Vagina (tissue), 2 donors: ENCODE measurements around the gene STN1. TPM values are rescaled to one million over a fixed set of nuclear protein-coding genes. Genes with fewer than 3 reads are reported as not detected.
A peak's percentile ranks its signal among the peaks of the same experiment; 100 is the strongest.

Experiments
- DNase-seq, 2 donors: peaks; one replicate each; pipeline ENCODE4 v3.0.0-alpha.2; 2017; ENCODE audit errors: extremely low spot score in 2 of 2
- H3K27ac ChIP-seq: fragments of 200-600 bp; sonication (generic); one replicate; pipeline ENCODE4 v1.5.1; 2019
- H3K27me3 ChIP-seq: fragments of 200-600 bp; sonication (generic); one replicate; pipeline ENCODE4 v1.5.1; 2019
- H3K36me3 ChIP-seq, 2 donors: fragments of 200-600 bp; sonication (generic); one replicate each; pipeline ENCODE4 v1.5.1; 2017 to 2019
- H3K4me1 ChIP-seq: fragments of 200-600 bp; sonication (generic); one replicate; pipeline ENCODE4 v1.5.1; 2019
- H3K4me3 ChIP-seq, 2 donors: fragments of 200-600 bp; sonication (generic); 1 replicate in 1 of 2; 2 replicates in 1 of 2; pipeline ENCODE4 v1.5.1; 2016 to 2019
- H3K9me3 ChIP-seq: fragments of 200-600 bp; sonication (generic); one replicate; pipeline ENCODE4 v1.5.1; 2019
- POLR2A ChIP-seq, 2 donors: fragments of 450-650 bp; IDR thresholded peaks; one replicate each; pipeline ENCODE4 v1.6.1; 2017; ENCODE audit warnings: antibody characterized with exemption in 2 of 2, mild to moderate bottlenecking in 2 of 2, moderate library complexity in 2 of 2
- POLR2AphosphoS5 ChIP-seq, 2 donors: sonication (generic); formaldehyde crosslinking; IDR thresholded peaks; one replicate each; pipeline ENCODE4 v1.9.0; 2017; ENCODE audit warnings: antibody characterized with exemption in 2 of 2, mild to moderate bottlenecking in 2 of 2, low read depth in 1 of 2; ENCODE audit not compliant: insufficient read depth in 1 of 2
- intact Hi-C: fragments of 100-400 bp; cut with DNase I; formaldehyde crosslinking; loops from one replicate; pipeline ENCODE4 v1.15.1; 2023
- total RNA-seq: library from RNA; depleted of rRNA; stranded (reverse); fragments of >200 nt; gene quantifications from one replicate; pipeline ENCODE4 v1.2.3, GENCODE V29; 2016
- TF ChIP-seq, protein P1 (sequence below), 3 experiments: fragments of 450-650 bp in 2 of 3; fragments of 200-600 bp in 1 of 3; sonication (generic) in 1 of 3; IDR thresholded peaks; one replicate each; pipeline ENCODE4 v1.5.1; 2017 to 2019; ENCODE audit warnings: antibody characterized with exemption in 3 of 3, mild to moderate bottlenecking in 2 of 3, moderate library complexity in 2 of 3

STN1 gene
- total RNA-seq, result 22.3 TPM

GRCh38 chr10:103918053-103918846, at the start of gene STN1:
Gene STN1, minus strand, starts transcription at chr10:103918184. Its CDS starts 590 bp downstream, at chr10:103917594.
- Histone ChIP-seq H3K36me3 (no peaks in the 10 kb centered on the region), H3K27me3 (no peaks in the 10 kb centered on the region), H3K9me3 (no peaks in the 10 kb centered on the region), H3K4me3 (peak within 1 kb of the TSS; percentile 59 to 78), H3K4me1 (peaks cover 39% of the 10 kb centered on the region), H3K27ac (peak within 1 kb of the TSS; percentile 87)
- TF ChIP-seq POLR2AphosphoS5 (IDR thresholded peaks at IDR 0.05; ENCODE audit: insufficient read depth in 1 of 2, low read depth in 1 of 2) (peak; percentile 39 to 96), POLR2A (IDR thresholded peaks at IDR 0.05) (peak in 1 of 2 donors; percentile 91)
- TF ChIP-seq, protein P1, sequence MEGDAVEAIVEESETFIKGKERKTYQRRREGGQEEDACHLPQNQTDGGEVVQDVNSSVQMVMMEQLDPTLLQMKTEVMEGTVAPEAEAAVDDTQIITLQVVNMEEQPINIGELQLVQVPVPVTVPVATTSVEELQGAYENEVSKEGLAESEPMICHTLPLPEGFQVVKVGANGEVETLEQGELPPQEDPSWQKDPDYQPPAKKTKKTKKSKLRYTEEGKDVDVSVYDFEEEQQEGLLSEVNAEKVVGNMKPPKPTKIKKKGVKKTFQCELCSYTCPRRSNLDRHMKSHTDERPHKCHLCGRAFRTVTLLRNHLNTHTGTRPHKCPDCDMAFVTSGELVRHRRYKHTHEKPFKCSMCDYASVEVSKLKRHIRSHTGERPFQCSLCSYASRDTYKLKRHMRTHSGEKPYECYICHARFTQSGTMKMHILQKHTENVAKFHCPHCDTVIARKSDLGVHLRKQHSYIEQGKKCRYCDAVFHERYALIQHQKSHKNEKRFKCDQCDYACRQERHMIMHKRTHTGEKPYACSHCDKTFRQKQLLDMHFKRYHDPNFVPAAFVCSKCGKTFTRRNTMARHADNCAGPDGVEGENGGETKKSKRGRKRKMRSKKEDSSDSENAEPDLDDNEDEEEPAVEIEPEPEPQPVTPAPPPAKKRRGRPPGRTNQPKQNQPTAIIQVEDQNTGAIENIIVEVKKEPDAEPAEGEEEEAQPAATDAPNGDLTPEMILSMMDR (IDR thresholded peaks at IDR 0.05), result no peak
- DNase-seq, result peak; percentile 97 to 98
- intact Hi-C loops, result loop anchor here (5.0 kb wide), 1 partner anchor 49 kb away; the partner anchor contains the start of gene SLK

- TF ChIP-seq POLR2AphosphoS5 (IDR thresholded peaks at IDR 0.05; ENCODE audit: insufficient read depth in 1 of 2, low read depth in 1 of 2) (no peak), POLR2A (IDR thresholded peaks at IDR 0.05) (no peak)
- TF ChIP-seq, protein P1 (IDR thresholded peaks at IDR 0.05), result no peak
- peaks cover 45% of the 10 kb centered on the region for H3K4me1 ChIP-seq
- intact Hi-C loops, result loop anchor here (5.0 kb wide), 1 partner anchor 50 kb away; the partner anchor contains the start of gene STN1
Measured at GRCh38 chr10:103967448-103968071, 49.6 kb upstream of the STN1 start.

GRCh38 chr10:103966671-103967447, 48.9 kb upstream of the STN1 start, which contains the start of gene SLK:
Gene SLK, plus strand, starts transcription at chr10:103967140. Its CDS starts 606 bp downstream, at chr10:103967746.
- H3K4me1 ChIP-seq, result peaks cover 39% of the 10 kb centered on the region
- intact Hi-C loops, result loop anchor here (5.0 kb wide), 1 partner anchor 50 kb away; the partner anchor contains the start of gene STN1
- H3K36me3 ChIP-seq, result no peaks in the 10 kb centered on the region

More at GRCh38 chr10:103967448-103968071, 49.6 kb upstream of the STN1 start:
- peak overlapping the region; percentile 97 for H3K27ac ChIP-seq
- H3K36me3 ChIP-seq, result no peaks in the 10 kb centered on the region
- H3K27me3 ChIP-seq, result no peaks in the 10 kb centered on the region
- H3K9me3 ChIP-seq, result no peaks in the 10 kb centered on the region
- peak overlapping the region; percentile 88 to 96 for H3K4me3 ChIP-seq
- no peak for DNase-seq

DNA sequence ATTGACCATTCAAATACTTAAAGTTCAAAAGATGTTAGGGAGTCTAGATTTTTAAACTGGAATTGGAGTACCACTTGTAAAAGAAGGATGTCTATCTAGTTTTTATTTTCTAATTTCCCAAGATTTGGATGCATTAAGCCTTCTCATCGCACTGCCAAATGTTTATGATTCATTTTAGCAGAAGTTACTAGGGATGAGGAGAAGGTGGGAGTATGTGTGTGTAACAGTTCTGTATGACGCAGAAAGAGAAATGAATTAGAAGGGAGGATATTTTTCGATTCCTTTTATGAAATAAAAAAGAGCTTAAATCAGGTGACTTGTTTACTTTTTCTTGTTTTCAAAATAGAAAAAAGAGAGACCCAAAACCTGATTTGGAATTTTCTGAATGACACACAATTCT, 42.1 kb upstream of the STN1 start:
- intact Hi-C loops, result no loop called here
- Histone ChIP-seq H3K4me3 (no peak overlapping the region), H3K27ac (no peak overlapping the region), H3K36me3 (no peaks in the 10 kb centered on the region), H3K27me3 (no peaks in the 10 kb centered on the region), H3K9me3 (no peaks in the 10 kb centered on the region), H3K4me1 (no peaks in the 10 kb centered on the region)
- no peak for DNase-seq
- TF ChIP-seq, protein P1 (IDR thresholded peaks at IDR 0.05), result no peak
- no peak for TF ChIP-seq POLR2A (IDR thresholded peaks at IDR 0.05)
- no peak for TF ChIP-seq POLR2AphosphoS5 (IDR thresholded peaks at IDR 0.05; ENCODE audit: insufficient read depth in 1 of 2, low read depth in 1 of 2)

More at GRCh38 chr10:103966671-103967447, 48.9 kb upstream of the STN1 start, which contains the start of gene SLK:
- peak within 1 kb of the TSS; percentile 97 for H3K27ac ChIP-seq
- no peaks in the 10 kb centered on the region for H3K9me3 ChIP-seq
- TF ChIP-seq POLR2AphosphoS5 (IDR thresholded peaks at IDR 0.05; ENCODE audit: insufficient read depth in 1 of 2, low read depth in 1 of 2) (peak in 1 of 2 donors; percentile 76), POLR2A (IDR thresholded peaks at IDR 0.05) (peak; percentile 6 to 97)
- TF ChIP-seq, protein P1 (IDR thresholded peaks at IDR 0.05), result no peak
- peak within 1 kb of the TSS; percentile 88 to 96 for H3K4me3 ChIP-seq
- peak in 1 of 2 donors; percentile 91 for DNase-seq
- no peaks in the 10 kb centered on the region for H3K27me3 ChIP-seq
